GM18951 (cell line): ENCODE measurements around the gene ARHGAP26.
A peak's percentile ranks its signal among the peaks of the same experiment; 100 is the strongest.

ENCODE experiments used
- POLR2A ChIP-seq: IDR thresholded peaks from 4 replicates; pipeline ENCODE4 v1.6.1; 2011; ENCODE audit warnings: mild to moderate bottlenecking; ENCODE audit not compliant: insufficient read length, insufficient read depth; ENCODE audit errors: extremely low read depth
- in situ Hi-C: fragments of 300-500 bp; cut with MboI; formaldehyde crosslinking; loops from one replicate; pipeline ENCODE4 v1.12.0; 2022; ENCODE audit warnings: low sequenced_read_pairs, mixed read lengths, inconsistent platforms; ENCODE audit not compliant: unreplicated experiment

The ARHGAP26 gene

DNA sequence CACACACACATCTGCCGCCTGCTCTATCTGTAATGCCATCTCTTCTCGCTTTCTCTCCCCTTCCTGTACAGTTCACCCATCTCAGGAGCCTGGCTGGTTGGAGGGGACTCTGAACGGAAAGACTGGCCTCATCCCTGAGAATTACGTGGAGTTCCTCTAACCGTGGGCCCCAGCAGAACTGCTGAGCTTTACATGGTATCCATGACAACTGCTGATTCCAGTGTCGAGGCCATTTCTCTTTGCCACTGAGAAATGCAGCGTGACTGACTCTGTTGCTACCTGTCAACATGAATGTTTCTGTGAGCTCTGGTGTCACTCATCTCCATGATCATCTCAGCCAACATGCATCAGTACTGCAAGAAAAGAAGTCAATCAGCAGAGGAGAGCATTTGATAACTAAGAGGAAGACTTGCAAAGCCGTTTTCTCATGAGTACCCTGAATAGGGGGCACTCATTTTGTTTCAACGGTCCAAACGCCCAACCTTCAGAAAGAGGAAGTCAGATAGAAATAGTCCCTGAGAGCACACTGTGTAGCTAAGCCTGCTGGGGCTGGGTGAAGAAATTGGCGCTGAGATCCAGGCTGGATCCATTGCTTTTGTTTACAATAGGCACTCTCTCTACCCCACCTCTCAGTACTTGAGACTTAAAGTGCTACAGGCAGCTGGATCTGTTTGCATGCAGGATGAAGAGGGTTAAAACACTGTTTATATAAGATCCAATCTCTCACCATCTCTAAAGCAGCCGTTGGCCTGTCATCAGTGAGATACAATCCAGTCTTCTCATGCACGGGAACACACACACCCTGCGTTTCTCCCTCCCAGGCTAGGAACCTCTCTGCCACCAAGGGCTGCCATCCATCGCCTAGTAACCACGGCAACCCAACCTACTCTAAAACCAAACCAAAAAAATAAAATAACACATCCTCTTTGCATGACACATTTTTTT lies 452.4 kb downstream of the ARHGAP26 start:
- in situ Hi-C loops: loop anchor here (10.0 kb wide), 1 partner anchor 162 kb away; no protein-coding TSS in a partner anchor
- TF ChIP-seq POLR2A: no peak

DNA sequence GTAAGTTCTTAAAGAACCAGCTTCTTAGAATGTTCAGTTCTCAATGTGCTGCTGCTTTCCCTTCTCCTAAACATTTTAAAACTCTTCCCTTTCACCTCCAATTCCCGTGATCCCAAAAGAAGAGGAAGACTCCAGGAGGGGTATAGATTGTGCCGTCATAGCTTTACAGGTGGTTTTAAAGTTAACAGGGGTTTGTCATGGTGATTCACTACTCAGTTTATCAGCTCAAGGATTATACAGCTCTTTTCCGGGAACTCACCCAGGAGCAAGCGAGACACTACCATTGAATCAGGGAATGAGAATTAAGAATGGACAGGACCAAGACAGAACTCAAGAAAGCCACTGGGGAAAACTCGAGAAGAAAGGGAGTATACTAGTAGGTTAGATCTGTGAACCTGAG lies 454.5 kb downstream of the ARHGAP26 start:
- in situ Hi-C loops: loop anchor here (5.0 to 10.0 kb wide), 2 partner anchors 42 to 160 kb away; no protein-coding TSS in a partner anchor
- no peak for TF ChIP-seq POLR2A

DNA sequence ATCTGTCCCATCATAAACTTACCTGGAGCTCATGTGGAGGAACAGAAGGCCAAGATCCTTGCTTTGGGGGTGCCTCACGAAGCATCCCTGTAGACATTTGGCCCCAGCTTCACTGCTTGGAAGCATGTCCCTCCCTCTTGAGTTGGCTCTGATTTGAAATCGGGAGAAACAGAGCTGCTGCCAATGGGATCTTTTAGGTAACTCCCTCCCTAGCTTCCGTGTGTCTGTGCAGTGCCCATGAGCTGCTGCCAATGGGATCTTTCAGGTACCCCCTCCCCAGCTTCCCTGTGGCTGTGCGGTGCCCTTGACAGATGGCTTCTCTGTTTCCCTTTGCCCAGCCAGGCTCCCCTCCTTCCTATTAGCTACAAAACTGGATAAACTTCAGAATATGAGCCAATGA lies 455.3 kb downstream of the ARHGAP26 start:
- no peak for TF ChIP-seq POLR2A
- in situ Hi-C loops: loop anchor here (5.0 to 10.0 kb wide), 2 partner anchors 43 to 159 kb away; no protein-coding TSS in a partner anchor

DNA sequence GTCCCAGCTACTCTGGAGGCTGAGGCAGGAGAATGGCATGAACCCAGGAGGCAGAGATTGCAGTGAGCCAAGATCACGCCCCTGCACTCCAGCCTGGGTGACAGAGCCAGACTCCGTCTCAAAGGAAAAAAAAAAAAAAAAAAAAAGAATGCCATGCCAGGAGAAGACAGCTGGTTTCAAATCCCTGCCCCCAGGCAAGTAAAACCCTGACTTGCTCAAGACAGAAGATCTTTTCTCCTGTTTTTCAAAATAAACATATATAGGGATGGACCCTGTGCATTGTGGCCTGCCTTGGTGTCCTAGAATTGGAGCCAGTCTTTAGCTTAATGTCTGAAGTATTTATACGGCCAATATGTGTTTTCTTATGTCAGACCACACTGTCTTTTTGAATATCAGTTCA lies 456.2 kb downstream of the ARHGAP26 start:
- in situ Hi-C loops: loop anchor here (5.0 to 10.0 kb wide), 2 partner anchors 44 to 158 kb away; no protein-coding TSS in a partner anchor
- TF ChIP-seq POLR2A: no peak

DNA sequence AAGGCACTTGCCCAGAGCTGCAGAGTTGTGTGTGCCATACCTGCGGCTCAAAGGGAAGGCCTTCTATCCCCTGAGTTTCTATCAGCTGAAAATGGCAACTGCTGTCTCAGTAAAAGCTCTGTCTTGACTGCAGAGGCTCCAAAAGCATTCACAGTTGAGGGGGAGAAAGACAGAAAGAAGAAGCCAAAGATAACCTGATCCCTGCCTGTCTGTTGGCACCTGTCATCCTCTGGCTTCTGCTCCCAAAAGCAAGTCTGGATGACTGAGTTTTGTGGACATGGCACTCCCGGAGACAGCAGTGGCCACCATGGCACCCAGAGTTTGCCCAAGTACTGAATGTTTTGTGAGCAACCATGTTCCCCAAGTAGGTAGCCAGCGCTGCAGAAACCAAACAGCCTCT lies 456.7 kb downstream of the ARHGAP26 start:
- in situ Hi-C loops: loop anchor here (5.0 to 10.0 kb wide), 2 partner anchors 45 to 158 kb away; no protein-coding TSS in a partner anchor
- TF ChIP-seq POLR2A: no peak

DNA sequence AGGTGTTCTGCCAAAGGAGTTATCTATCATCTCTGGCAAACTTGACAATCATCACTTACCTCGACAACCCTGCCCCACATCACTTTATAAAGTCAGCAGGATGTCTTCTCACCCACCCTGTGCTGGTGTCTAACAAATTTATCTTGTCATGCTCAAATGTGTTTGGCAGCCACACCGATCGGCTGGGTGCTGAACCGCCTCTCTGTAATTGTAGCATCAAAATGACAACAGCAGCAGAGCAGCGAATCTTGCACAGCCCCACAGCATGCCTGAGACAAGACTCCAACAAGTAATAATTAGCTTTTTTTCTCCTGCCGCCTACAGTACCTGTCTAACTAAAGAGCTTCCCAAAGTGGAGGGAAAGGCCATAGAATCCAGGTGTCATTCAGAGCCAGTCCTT lies 457.1 kb downstream of the ARHGAP26 start:
- in situ Hi-C loops: loop anchor here (5.0 to 10.0 kb wide), 2 partner anchors 45 to 158 kb away; no protein-coding TSS in a partner anchor
- no peak for TF ChIP-seq POLR2A

DNA sequence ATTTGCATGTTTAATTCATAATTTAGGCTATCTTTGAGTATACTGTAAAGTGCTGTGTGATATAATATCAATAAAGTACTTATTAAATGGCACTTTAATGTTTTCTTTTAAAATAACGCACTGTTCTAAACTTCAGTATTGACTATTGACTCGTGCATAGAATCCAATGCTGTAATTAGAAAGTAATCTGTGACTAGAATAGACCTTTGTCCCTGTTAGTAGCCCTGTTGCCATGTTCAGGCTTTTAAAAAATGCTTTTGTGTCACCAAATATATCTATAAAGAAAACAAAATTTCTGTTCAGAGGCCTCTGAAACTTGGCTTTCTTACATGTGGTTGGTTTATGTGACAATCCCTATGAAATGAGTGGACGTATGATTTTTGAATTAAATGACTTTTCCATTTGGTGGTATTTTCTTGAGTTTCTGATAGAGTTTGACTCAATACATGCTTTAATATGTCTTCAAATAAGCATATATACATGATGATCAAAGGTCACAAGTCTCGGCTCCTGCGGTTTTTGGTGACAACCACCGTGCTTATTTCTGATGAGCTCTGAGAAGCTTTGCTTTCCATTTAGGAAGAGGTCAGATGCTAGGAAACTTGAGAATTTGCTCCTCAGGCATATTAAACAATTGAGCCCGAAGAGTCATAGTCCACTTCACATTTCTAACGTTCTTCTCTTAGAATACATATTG lies 458.6 kb downstream of the ARHGAP26 start:
- in situ Hi-C loops: loop anchor here (5.0 to 10.0 kb wide), 2 partner anchors 46 to 156 kb away; no protein-coding TSS in a partner anchor
- no peak for TF ChIP-seq POLR2A

DNA sequence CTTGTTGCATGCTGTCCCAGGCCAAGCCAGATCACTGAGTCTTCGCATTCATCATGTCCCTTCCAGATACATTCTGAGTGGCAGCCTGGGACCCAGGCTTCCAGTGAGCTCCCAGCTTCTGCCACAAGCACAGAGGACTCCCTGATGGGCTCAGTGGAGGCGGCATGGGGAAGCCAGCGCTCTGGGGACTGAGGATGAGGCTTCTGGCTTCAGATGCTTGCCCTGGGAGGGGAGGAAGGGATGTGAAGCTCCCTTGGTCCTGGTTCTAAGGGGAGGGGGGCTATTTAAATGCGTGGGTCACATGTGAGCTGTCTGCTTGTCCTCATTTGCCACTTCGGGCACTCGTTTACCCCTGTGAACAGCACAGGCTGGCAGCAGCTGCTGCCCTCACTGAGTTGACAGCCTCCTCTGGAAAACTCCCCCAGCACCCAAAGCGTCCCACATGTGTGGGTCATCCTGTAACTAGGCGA lies 459.3 kb downstream of the ARHGAP26 start:
- in situ Hi-C loops: loop anchor here (5.0 to 10.0 kb wide), 2 partner anchors 47 to 155 kb away; no protein-coding TSS in a partner anchor
- peak; percentile 60 for TF ChIP-seq POLR2A

DNA sequence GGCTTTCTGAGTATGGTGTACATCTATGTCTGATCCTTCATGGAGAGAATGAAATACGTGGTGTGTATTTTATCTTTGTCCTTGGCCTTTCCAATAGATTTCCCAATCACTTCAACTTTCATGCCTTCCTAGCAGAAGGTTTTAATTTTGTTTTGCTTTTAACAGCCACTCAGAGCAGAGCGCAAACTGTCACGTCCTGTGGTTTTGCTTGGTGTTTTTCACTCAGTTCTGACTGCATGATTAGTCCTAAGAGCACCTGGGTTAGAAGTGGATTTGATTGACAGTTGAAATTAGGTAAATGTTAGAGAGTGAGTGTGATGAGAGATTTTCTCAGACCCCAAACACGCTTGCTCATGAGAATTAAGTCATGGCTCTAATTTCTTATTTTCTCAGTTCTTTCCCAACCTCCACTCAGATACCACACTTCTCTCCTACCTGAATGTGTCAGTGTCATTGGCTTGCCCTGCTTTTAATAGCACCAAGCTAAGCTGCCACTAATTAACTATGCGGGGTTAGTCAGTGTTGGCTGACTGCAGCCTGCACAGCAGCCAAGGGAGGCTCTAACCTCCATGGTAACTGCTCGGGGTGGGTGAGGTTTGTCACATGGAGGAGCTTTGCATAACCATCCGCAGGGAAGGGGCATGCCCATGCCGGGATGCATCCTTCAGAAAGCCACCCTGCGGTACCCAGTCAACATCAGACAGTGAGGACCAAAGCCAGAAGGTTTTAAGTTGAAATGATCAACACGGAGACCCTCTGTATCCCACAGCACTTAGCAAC lies 459.9 kb downstream of the ARHGAP26 start:
- peak; percentile 36 for TF ChIP-seq POLR2A
- in situ Hi-C loops: loop anchor here (5.0 to 10.0 kb wide), 2 partner anchors 48 to 155 kb away; no protein-coding TSS in a partner anchor

DNA sequence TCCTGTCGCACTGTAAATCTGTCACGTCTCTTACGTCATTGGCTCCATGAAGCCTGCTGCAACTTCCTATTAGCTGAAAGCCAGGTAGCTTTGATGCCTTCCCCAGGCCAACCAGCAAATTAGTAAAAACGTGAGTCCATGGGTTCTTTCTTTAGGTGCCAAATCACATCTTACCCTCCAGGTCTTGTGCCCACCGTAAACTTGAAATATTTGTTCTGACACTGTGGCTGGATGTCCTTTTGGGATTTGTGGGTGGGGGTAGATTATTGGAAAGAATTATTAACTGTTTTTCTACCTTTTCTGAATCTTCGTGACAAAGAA lies 460.5 kb downstream of the ARHGAP26 start:
- in situ Hi-C loops: no loop called here
- no peak for TF ChIP-seq POLR2A

DNA sequence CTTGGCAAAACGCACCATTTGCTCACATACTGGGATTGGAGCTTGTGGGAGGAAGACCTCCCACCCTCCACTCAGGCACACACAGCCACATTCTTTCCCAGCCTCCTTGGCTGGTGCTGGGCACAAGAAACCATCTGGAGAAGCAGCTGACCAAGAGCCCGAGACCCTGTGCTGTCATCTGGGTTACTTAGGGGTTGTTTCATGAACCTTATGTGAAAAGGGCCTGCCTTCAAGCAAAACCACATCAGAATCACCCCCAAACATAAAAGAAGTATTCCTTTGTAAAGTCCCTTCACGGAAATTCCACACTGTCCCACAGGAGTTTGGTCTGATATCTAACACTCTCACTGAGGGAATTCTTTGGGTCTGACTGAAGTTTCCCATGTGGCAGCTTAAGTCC lies 461.2 kb downstream of the ARHGAP26 start:
- TF ChIP-seq POLR2A: no peak
- in situ Hi-C loops: no loop called here

DNA sequence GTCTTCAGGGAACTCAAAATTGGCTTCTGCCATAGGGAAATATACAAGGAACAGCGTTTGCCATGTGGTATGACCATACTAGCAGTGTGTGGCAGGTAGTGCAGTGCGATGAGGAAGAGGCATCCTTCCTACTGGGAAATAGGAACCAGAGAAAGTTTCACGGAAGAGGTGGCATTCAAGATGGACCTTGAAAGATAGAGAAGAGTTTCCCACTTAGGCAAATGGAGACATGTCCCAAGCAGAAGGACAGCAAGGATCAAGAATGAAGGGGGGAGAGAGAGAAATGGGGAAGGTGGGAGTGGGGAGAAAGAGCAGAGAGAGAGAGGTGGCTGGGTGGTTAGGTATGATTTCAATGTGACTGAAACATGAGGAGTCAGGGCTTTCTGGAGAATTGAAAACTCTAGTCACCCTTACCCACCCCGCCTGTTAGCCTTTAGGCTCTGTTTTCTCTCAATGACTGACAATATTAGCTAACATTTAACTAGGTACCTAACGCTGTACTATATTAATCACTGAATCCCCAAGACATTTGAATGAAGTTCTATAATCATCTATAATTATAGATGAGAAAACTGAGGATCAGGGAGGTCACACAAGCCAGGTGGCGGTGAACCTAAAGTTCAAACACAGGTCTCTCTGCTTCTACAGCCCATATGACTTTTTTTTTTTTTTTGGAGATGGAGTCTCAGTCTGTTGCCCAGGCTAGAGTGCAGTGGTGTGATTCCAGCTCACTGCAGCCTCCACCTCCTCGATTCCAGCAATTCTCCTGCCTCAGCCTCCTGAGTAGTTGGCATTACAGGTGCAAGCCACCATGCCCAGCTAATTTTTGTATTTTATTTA lies 462.0 kb downstream of the ARHGAP26 start:
- in situ Hi-C loops: no loop called here
- TF ChIP-seq POLR2A: no peak

DNA sequence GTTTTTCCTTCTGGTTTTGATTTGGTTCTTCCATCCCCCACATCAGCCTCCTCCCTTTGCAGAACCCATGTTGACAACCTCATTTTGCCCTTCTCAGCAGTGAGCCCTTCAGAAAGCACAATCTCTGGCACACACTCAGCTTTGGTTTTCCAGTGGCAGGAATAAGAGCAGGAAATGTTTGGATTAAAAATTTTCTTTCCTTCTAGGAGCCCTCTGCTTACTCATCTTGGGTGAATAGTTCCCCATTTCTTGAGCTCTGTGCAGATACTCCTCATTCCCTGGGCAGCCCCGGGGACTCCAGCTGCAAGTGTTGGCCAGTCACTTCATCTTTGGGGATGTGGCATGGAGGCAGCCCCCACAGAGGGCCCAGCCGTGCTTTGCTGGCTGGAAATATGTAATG lies 462.9 kb downstream of the ARHGAP26 start:
- no peak for TF ChIP-seq POLR2A
- in situ Hi-C loops: no loop called here
